Vagina (tissue), 2 donors: ENCODE data around the gene SELENOO. TPM values are rescaled to one million over a fixed set of nuclear protein-coding genes. Genes with fewer than 3 reads are reported as not detected.

Experiments
- DNase-seq, 2 donors: peaks; one replicate each; pipeline ENCODE4 v3.0.0-alpha.2; 2017; ENCODE audit errors: extremely low spot score in 2 of 2
- H3K27ac ChIP-seq: fragments of 200-600 bp; sonication (generic); one replicate; pipeline ENCODE4 v1.5.1; 2019
- H3K27me3 ChIP-seq: fragments of 200-600 bp; sonication (generic); one replicate; pipeline ENCODE4 v1.5.1; 2019
- H3K36me3 ChIP-seq, 2 donors: fragments of 200-600 bp; sonication (generic); one replicate each; pipeline ENCODE4 v1.5.1; 2017 to 2019
- H3K4me1 ChIP-seq: fragments of 200-600 bp; sonication (generic); one replicate; pipeline ENCODE4 v1.5.1; 2019
- H3K4me3 ChIP-seq, 2 donors: fragments of 200-600 bp; sonication (generic); 1 replicate in 1 of 2; 2 replicates in 1 of 2; pipeline ENCODE4 v1.5.1; 2016 to 2019
- H3K9me3 ChIP-seq: fragments of 200-600 bp; sonication (generic); one replicate; pipeline ENCODE4 v1.5.1; 2019
- POLR2A ChIP-seq, 2 donors: fragments of 450-650 bp; IDR thresholded peaks; one replicate each; pipeline ENCODE4 v1.6.1; 2017; ENCODE audit warnings: antibody characterized with exemption in 2 of 2, mild to moderate bottlenecking in 2 of 2, moderate library complexity in 2 of 2
- POLR2AphosphoS5 ChIP-seq, 2 donors: sonication (generic); formaldehyde crosslinking; IDR thresholded peaks; one replicate each; pipeline ENCODE4 v1.9.0; 2017; ENCODE audit warnings: antibody characterized with exemption in 2 of 2, mild to moderate bottlenecking in 2 of 2, low read depth in 1 of 2; ENCODE audit not compliant: insufficient read depth in 1 of 2
- intact Hi-C: fragments of 100-400 bp; cut with DNase I; formaldehyde crosslinking; loops from one replicate; pipeline ENCODE4 v1.15.1; 2023
- total RNA-seq: library from RNA; depleted of rRNA; stranded (reverse); fragments of >200 nt; gene quantifications from one replicate; pipeline ENCODE4 v1.2.3, GENCODE V29; 2016
- TF ChIP-seq, protein P1 (sequence below), 3 experiments: fragments of 450-650 bp in 2 of 3; fragments of 200-600 bp in 1 of 3; sonication (generic) in 1 of 3; IDR thresholded peaks; one replicate each; pipeline ENCODE4 v1.5.1; 2017 to 2019; ENCODE audit warnings: antibody characterized with exemption in 3 of 3, mild to moderate bottlenecking in 2 of 3, moderate library complexity in 2 of 3

SELENOO gene
- total RNA-seq, 1 donor from 2014 or later: 39.0 TPM

DNA sequence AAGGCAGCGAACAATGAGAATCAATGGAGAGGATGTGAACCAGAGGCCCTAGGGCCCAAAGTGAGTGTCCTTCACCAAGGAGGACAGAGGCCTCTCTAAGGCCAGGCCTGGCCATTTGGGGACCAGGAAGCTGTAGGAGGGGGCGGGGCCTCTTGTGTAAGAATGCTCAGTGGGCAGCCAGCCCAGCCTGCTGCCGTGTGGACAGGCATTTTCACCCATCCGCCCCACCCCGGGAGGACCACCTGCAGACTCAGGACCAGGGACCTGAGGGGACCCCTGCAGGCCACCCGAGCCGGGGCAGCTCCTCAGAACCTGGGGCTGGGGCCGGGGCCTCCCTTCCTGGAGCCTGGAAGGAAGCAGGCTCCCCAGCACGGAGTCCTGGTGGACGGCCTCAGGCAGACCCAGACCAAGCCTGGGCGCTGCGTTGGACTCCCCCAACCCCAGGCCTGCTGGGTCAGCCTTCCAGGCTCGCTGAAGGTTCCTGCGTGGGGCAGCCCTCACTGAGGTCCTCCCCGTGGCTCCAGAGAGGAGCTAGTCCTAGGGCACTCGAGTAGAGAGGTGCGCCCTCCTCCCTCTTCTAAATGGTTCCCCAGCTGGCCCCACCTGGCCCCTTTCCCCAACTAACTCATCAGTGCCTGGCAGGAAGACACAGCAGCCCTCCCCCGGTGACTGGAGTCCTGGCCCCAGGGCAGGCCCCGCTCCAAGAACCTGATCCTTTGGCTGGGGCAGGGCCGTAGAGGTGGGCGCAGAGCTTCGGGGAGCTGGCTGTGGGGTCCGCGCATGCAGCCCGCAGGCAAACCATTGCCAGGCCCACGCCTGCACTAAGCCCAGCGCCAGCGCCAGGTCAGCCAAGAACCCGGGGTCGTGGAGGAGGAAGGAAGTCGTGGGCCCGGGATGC is 16.6 kb upstream of the SELENOO start:
- no peaks in the 10 kb centered on the region for H3K36me3 ChIP-seq
- TF ChIP-seq POLR2AphosphoS5 (IDR thresholded peaks at IDR 0.05; ENCODE audit: insufficient read depth in 1 of 2, low read depth in 1 of 2) (no peak), POLR2A (IDR thresholded peaks at IDR 0.05) (no peak)
- TF ChIP-seq, protein P1, sequence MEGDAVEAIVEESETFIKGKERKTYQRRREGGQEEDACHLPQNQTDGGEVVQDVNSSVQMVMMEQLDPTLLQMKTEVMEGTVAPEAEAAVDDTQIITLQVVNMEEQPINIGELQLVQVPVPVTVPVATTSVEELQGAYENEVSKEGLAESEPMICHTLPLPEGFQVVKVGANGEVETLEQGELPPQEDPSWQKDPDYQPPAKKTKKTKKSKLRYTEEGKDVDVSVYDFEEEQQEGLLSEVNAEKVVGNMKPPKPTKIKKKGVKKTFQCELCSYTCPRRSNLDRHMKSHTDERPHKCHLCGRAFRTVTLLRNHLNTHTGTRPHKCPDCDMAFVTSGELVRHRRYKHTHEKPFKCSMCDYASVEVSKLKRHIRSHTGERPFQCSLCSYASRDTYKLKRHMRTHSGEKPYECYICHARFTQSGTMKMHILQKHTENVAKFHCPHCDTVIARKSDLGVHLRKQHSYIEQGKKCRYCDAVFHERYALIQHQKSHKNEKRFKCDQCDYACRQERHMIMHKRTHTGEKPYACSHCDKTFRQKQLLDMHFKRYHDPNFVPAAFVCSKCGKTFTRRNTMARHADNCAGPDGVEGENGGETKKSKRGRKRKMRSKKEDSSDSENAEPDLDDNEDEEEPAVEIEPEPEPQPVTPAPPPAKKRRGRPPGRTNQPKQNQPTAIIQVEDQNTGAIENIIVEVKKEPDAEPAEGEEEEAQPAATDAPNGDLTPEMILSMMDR (IDR thresholded peaks at IDR 0.05): no peak
- H3K4me1 ChIP-seq: peaks cover 43% of the 10 kb centered on the region
- H3K4me3 ChIP-seq: peak overlapping the region; percentile 65 to 78
- no peaks in the 10 kb centered on the region for H3K27me3 ChIP-seq
- DNase-seq: no peak
- intact Hi-C loops: no loop called here
- H3K27ac ChIP-seq: peak overlapping the region; percentile 63
- no peaks in the 10 kb centered on the region for H3K9me3 ChIP-seq

DNA sequence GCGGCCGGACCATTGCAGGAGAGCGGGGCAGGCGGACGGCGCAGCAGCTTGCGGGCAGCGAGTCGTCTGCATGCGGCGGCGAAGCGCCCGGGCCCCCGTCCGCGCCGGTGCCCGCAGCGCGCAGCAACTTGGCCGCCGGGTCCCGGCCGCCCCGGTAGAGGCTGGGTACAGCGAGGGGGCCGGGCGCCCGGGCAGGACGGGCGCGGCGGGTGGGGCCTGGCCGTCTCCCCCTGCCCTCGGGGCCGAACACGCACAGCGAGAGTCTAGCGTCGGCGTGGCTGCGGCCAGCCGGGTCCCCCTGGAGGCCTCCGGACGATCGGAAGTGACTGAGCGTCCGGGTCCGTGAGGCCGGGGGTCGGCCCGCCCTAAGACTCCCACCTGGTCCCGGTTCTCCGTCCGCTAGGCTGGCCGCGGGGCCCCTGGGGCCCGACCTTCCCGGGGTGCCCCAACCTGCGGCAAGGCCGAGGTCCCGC is 15.9 kb upstream of the SELENOO start:
- intact Hi-C loops: no loop called here
- peak overlapping the region; percentile 65 to 78 for H3K4me3 ChIP-seq
- no peaks in the 10 kb centered on the region for H3K27me3 ChIP-seq
- TF ChIP-seq POLR2AphosphoS5 (IDR thresholded peaks at IDR 0.05; ENCODE audit: insufficient read depth in 1 of 2, low read depth in 1 of 2) (no peak), POLR2A (IDR thresholded peaks at IDR 0.05) (no peak)
- TF ChIP-seq, protein P1 (IDR thresholded peaks at IDR 0.05): no peak
- no peaks in the 10 kb centered on the region for H3K36me3 ChIP-seq
- peak overlapping the region; percentile 63 for H3K27ac ChIP-seq
- H3K9me3 ChIP-seq: no peaks in the 10 kb centered on the region
- H3K4me1 ChIP-seq: peaks cover 50% of the 10 kb centered on the region
- no peak for DNase-seq

DNA sequence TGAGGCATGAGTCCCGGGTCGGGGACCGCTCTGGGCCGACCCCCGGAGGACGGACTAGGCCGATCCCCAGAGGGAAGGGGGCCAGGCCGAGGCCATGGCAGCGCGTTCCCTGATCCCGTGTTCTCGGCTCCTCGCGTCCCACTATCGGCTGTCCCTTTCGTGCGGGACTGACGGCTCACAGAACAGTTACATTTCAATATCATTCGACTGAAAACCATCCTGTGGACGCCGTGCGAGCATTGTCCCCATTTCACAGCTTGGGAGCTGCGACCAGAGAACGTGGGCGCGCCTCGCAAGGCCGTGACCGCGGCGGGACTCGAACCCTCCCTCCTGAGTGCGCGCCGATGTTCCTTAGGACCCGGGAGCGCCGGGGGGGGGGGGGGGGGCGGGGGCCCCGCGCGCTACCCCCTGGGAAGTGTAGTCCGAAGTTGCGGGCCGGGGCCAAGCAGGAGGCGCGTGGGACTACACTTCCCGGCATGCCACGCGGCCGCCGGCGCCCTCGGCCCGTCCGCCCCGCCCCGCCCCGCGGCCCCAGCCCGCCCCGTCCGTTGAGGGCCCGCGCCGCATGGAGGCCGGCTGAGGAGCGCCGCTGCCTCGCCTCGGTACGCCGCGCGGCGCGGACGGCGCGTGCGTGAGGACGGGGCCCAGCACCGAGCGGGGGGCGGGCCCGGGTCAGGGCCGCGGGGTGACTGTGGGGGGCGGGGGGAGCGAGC is 15.3 kb upstream of the SELENOO start, which contains the start of gene TRABD:
Gene TRABD (plus strand): TSS at position 539 of the 713 bp plus-strand sequence. CDS start 7,148 bp downstream, outside the sequence.
- H3K36me3 ChIP-seq: no peaks in the 10 kb centered on the region
- H3K27me3 ChIP-seq: no peaks in the 10 kb centered on the region
- H3K4me3 ChIP-seq: peak within 1 kb of the TSS; percentile 65 to 78
- DNase-seq: no peak
- peaks cover 55% of the 10 kb centered on the region for H3K4me1 ChIP-seq
- H3K9me3 ChIP-seq: no peaks in the 10 kb centered on the region
- intact Hi-C loops: no loop called here
- peak within 1 kb of the TSS; percentile 75 for H3K27ac ChIP-seq
- TF ChIP-seq, protein P1 (IDR thresholded peaks at IDR 0.05): no peak
- peak in 1 of 2 donors; percentile 69 for TF ChIP-seq POLR2AphosphoS5 (IDR thresholded peaks at IDR 0.05; ENCODE audit: insufficient read depth in 1 of 2, low read depth in 1 of 2)

DNA sequence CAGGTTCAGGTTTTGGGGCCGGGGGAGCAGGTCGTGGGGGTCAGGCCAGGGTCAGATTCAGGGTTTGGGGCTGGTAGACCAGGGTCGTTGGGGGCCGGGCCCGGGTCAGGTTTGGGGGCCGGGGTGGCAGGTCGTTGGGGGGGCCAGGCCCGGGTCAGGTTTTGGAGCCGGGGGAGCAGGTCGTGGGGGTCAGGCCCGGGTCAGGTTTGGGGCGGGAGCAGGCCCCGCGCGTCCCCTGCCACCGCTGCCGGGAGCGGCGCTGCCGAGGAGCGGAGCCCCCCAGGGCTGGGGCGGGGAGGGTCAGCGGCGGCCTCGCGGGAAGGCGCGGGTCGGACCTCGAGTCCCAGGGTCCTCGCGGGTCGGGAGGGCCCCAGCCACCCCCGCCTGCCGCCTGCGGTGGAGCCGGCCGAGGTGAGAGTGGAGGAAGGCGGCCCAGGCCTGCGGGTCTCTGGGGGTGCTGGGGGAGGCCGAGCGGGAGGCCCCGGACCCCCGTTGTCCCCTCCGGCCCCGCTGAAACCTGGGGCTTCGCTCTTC is 14.6 kb upstream of the SELENOO start:
- H3K27me3 ChIP-seq: no peaks in the 10 kb centered on the region
- H3K27ac ChIP-seq: peak overlapping the region; percentile 75
- intact Hi-C loops: no loop called here
- no peak for DNase-seq
- H3K4me3 ChIP-seq: peak overlapping the region; percentile 65 to 78
- H3K36me3 ChIP-seq: no peaks in the 10 kb centered on the region
- H3K4me1 ChIP-seq: peaks cover 62% of the 10 kb centered on the region
- no peaks in the 10 kb centered on the region for H3K9me3 ChIP-seq
- TF ChIP-seq POLR2AphosphoS5 (IDR thresholded peaks at IDR 0.05; ENCODE audit: insufficient read depth in 1 of 2, low read depth in 1 of 2) (no peak), POLR2A (IDR thresholded peaks at IDR 0.05) (no peak)
- TF ChIP-seq, protein P1 (IDR thresholded peaks at IDR 0.05): no peak
